ENCODE measurements around the gene OOSP3. TPM values are rescaled to one million over a fixed set of nuclear protein-coding genes. Genes with fewer than 3 reads are reported as not detected.
"Not testable (repeated sequence)": the region's sequence is repeated elsewhere in the genome, so short reads cannot be mapped to it uniquely, and the experiment has no call there.

Gene OOSP3
- total RNA-seq, 4 donors from 2014 or later = not detected

DNA sequence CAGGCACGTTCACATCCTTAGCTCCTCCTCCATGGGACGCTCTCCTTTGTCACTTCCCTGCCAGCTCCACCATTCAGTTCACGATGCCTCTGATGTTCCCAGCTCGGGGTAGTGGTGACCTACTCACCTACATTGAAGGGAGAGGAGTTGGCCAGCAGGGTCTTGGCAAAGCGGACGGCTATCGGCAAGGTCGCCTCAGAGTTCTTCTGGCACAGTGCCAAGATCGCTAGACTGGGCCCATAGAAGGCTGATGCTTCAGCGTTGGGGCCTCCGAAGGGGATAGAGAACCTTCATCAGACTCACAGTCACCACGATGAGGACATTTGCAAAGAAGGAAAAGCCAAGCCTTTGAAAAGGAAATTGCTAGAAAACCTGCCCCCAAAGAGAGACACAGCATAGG lies 36.3 kb upstream of the OOSP3 start:
- WGBS, 2 donors (ENCODE audit: low coverage in 1 of 2) = 69 to 70% methylated on average over 4 to 10 of the region's 12 CpGs
- Histone ChIP-seq H3K4me1 (no peaks in the 10 kb centered on the region), H3K9me3 (no peaks in the 10 kb centered on the region), H3K4me3 (no peak overlapping the region), H3K27ac (no peak overlapping the region), H3K36me3 (no peaks in the 10 kb centered on the region), H3K27me3 (no peaks in the 10 kb centered on the region)
- ATAC-seq = no peak
- no peak for TF ChIP-seq POLR2A (IDR thresholded peaks at IDR 0.05)
- TF ChIP-seq, protein P1, sequence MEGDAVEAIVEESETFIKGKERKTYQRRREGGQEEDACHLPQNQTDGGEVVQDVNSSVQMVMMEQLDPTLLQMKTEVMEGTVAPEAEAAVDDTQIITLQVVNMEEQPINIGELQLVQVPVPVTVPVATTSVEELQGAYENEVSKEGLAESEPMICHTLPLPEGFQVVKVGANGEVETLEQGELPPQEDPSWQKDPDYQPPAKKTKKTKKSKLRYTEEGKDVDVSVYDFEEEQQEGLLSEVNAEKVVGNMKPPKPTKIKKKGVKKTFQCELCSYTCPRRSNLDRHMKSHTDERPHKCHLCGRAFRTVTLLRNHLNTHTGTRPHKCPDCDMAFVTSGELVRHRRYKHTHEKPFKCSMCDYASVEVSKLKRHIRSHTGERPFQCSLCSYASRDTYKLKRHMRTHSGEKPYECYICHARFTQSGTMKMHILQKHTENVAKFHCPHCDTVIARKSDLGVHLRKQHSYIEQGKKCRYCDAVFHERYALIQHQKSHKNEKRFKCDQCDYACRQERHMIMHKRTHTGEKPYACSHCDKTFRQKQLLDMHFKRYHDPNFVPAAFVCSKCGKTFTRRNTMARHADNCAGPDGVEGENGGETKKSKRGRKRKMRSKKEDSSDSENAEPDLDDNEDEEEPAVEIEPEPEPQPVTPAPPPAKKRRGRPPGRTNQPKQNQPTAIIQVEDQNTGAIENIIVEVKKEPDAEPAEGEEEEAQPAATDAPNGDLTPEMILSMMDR (IDR thresholded peaks at IDR 0.05) = no peak
- TF ChIP-seq EP300 (IDR thresholded peaks at IDR 0.05) = no peak
- TF ChIP-seq POLR2AphosphoS5 (IDR thresholded peaks at IDR 0.05) = no peak

DNA sequence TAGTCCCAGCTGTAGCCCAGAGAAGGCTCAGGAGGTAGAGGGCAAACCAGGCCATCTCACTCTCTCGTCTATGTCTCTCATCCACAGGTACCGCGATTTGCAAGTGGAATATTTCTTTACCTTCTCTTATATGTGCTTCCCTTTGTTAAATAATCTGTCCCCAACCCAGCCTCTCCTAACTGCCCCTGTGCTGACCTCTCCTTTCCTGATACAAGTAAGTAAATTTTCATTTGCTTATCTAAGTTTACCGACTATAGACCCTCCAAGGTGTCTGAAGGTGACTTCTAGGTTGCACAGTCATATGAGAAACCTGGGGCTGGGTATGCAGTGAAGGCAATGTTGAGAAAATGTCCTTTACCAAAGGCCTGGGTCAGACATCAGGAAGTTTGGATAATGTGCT lies 33.2 kb upstream of the OOSP3 start, which contains the start of gene CBLIF:
Gene CBLIF, minus strand, starts transcription at position 101 of the 400 bp plus-strand sequence. Its CDS starts 46 bp downstream, at position 55.
- 55 to 80% methylated on average over 1 to 4 of the region's 4 CpGs for WGBS, 2 donors (ENCODE audit: low coverage in 1 of 2)

DNA sequence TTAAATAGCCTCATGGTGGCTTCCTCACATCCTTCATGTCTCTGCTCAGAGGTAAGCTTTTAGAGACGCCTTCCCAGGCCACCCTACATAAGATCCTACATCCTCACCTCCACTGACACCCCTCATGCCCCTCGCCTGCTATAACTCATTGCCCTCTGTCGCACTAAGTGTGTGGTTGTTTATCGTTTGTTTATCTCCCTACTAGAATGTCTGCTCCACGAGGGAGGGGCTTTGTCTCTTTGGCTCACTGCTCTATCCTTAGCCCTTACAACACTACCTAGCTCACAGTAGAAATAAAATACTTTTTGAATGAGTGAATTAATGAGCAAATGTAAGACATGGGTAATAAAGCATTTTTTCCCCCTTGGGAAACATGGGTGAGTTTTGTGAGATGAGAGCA lies 32.0 kb upstream of the OOSP3 start:
- Histone ChIP-seq H3K9me3 (no peaks in the 10 kb centered on the region), H3K27me3 (no peaks in the 10 kb centered on the region), H3K4me3 (no peak overlapping the region), H3K27ac (no peak overlapping the region), H3K36me3 (no peaks in the 10 kb centered on the region), H3K4me1 (no peaks in the 10 kb centered on the region)
- ATAC-seq = no peak
- WGBS, 2 donors (ENCODE audit: low coverage in 1 of 2) = 44 to 50% methylated on average over 1 to 5 of the region's 5 CpGs
- TF ChIP-seq, protein P1 (IDR thresholded peaks at IDR 0.05) = no peak
- no peak for TF ChIP-seq POLR2A (IDR thresholded peaks at IDR 0.05)
- TF ChIP-seq EP300 (IDR thresholded peaks at IDR 0.05) = no peak
- TF ChIP-seq POLR2AphosphoS5 (IDR thresholded peaks at IDR 0.05) = no peak

More for the DNA sequence above, 33.2 kb upstream of the OOSP3 start, which contains the start of gene CBLIF:
- no peak within 1 kb of the TSS for H3K4me3 ChIP-seq
- TF ChIP-seq POLR2AphosphoS5 (IDR thresholded peaks at IDR 0.05) = no peak
- no peak for TF ChIP-seq POLR2A (IDR thresholded peaks at IDR 0.05)
- TF ChIP-seq EP300 (IDR thresholded peaks at IDR 0.05) = no peak
- TF ChIP-seq, protein P1 (IDR thresholded peaks at IDR 0.05) = no peak
- no peaks in the 10 kb centered on the region for H3K9me3 ChIP-seq
- no peaks in the 10 kb centered on the region for H3K36me3 ChIP-seq
- no peak within 1 kb of the TSS for H3K27ac ChIP-seq
- no peaks in the 10 kb centered on the region for H3K4me1 ChIP-seq
- no peak for ATAC-seq
- no peaks in the 10 kb centered on the region for H3K27me3 ChIP-seq

DNA sequence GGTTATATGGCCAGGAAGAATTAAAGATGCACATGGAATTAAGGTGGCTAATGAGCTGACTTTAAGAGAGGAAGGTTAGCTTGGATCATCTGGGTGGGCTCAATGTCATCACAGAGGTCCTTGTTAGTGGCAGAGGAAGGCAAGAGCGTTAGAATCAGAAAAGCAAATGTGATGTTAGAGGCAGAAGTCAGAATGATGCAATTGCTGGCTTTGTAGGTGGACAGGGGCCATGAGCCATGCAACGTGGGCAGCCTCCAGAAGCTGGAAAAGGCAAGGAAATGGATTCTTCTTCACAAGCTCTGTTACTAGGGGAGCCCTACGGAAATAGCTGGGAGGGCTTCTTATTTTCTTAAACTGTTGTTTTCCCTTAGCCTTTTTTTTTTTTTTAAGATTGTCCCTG lies 31.0 kb upstream of the OOSP3 start:
- H3K9me3 ChIP-seq = no peaks in the 10 kb centered on the region
- WGBS, 2 donors (ENCODE audit: low coverage in 1 of 2) = 70 to 78% methylated on average over 3 of the region's 3 CpGs
- no peaks in the 10 kb centered on the region for H3K27me3 ChIP-seq
- H3K4me3 ChIP-seq = no peak overlapping the region
- TF ChIP-seq EP300 (IDR thresholded peaks at IDR 0.05) (no peak), POLR2A (IDR thresholded peaks at IDR 0.05) (no peak), POLR2AphosphoS5 (IDR thresholded peaks at IDR 0.05) (no peak)
- TF ChIP-seq, protein P1 (IDR thresholded peaks at IDR 0.05) = no peak
- H3K4me1 ChIP-seq = no peaks in the 10 kb centered on the region
- no peak overlapping the region for H3K27ac ChIP-seq
- H3K36me3 ChIP-seq = no peaks in the 10 kb centered on the region
- no peak for ATAC-seq

DNA sequence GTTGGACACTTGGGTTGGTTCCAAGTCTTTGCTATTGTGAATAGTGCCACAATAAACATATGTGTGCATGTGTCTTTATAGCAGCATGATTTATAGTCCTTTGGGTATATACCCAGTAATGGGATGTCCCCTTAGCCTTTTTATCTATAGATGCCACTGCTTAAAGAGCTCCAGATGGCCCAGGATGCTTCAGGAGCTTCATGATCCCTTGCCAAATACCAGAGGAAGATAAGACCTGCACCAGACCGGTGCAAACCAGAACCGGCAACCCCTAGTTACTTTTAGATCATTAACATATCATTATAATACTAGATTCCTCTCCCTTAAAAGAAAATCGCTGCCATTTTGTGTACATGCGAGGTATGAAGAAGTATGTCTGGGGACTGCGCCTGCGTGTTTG lies 30.1 kb upstream of the OOSP3 start:
- H3K4me3 ChIP-seq, H3K9me3 ChIP-seq, ATAC-seq, H3K4me1 ChIP-seq, H3K27ac ChIP-seq, H3K27me3 ChIP-seq, H3K36me3 ChIP-seq: not testable (repeated sequence)
- WGBS, 2 donors (ENCODE audit: low coverage in 1 of 2) = 74 to 81% methylated on average over 5 to 6 of the region's 6 CpGs
